Activated CD4-positive, CD25-positive, alpha-beta regulatory T cell treated with anti-CD3 and anti-CD28 coated beads, Interleukin-2, amount 50 U/mL, for 24 hours (primary cell): ENCODE data around the gene ABCA13.
"Not testable (repeated sequence)": the region's sequence is repeated elsewhere in the genome, so short reads cannot be mapped to it uniquely, and the experiment has no call there.

Experiments used
- ATAC-seq, 2 donors: fragments of 150-1000 bp; cut with Tn5 transposase; one replicate each; pipeline ENCODE4 v1.10.0; 2021; ENCODE audit warnings: mild to moderate bottlenecking in 1 of 2, moderate library complexity in 1 of 2

Gene ABCA13

DNA sequence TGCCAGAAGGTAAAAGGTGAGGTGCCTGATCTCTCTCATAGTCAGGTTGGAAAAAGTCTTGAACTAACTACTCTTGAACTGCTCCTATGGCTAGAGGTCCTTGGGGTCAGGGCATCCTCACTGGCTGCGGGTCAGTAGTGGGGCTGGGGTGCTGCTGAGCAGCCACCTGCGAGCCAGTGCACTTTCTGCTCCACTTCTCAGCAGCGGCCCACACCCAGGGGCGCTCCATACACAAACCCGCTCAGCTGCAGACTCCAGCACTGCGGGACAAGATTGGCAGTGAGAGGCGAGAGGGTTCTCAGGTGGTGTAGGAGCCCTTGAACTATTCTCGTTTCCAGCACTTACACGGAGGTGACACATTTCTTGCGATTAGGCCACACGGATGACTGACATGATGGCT is 6.0 kb downstream of the ABCA13 start:
- no peak for ATAC-seq

DNA sequence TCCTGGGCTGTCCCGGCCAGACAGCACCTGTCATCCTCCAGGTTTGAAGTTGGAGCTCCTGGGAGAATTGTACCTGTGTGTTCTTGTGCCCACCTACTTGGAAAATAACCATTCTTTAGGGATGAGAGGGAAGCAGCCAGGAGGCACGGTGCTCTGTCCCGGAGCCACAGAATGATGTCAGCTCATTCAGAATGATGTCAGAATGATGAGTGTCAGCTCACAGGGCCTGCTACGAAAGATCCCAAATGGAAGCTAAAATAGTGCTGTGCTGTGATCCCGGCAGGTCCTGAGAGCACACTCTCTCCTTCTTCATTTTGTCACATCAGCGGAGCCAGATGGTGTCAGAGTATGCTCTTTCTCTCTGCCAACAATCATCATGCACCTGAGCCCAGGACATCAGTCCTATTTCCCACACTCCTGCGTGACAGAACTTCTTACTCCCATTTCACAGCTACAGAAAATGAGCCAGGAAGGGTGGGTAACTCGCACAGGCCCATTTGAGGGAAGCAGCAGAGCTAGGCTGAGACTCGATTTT is 8.3 kb downstream of the ABCA13 start:
- ATAC-seq: no peak

DNA sequence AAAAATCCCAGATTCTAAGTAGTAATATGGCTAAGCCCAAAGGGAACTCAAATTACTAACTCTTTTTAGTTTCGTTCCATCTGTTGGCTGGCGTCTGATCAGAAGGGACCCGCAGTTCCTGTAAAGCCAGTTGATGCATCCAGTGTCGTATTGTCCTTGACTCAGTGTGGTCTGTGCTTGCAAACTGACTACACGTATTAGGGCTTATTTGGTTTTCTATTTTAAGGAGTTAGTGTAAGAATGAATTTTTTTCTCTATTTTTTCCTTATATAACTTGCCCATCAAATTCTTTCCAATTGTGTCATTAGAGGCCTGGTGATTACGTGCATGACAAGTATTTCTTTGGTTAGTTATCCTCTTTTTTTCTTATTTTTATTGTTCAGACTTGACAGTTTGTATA is 9.7 kb downstream of the ABCA13 start:
- no peak for ATAC-seq

DNA sequence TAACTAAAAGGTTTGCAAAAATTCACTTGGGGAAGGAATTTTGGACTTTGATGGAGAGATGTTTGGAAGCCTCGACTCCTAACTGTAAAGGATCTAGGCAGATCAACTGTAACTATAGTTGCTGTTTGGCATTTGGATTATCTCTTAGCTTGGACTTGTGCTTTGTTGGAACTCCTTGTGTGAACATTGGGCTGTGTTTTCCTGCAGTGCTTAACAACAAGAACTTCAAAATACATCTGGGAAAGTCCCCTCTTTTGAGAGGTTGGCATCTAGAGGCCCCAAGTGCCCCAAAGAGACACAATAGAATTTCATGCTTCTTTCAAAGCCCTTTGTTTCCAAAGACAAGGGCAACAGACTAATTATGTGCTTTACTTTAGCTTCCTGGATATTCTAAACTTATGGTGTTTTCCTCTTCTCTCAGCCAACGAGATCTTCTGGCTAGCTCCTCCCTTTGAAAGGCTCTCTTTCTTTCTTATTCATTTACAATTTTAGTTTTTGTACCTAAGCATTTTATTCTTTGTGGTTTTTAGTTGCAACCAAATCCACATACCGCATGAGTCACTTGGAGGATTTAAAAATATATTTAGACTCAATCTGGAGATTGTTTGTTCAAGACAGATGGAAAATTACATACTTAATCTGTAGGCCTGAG is 11.6 kb downstream of the ABCA13 start:
- no peak for ATAC-seq

DNA sequence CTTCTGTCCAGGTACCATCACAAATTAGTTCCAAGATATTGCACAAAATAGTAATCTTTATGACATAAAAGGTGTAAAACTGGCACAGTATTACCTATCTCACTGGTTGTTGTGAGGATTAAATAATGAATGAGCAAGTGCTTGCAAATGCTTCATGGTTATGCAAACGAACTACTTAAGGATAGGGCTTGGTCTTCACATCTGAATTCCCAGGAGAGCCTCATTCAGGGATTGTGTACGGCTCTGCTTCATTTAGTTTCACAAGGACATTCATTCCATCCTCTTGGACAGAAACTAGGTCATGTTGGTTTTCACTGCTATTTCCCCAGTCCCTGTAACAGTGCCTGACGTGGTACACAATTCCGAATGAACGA is 12.1 kb downstream of the ABCA13 start:
- ATAC-seq: no peak

DNA sequence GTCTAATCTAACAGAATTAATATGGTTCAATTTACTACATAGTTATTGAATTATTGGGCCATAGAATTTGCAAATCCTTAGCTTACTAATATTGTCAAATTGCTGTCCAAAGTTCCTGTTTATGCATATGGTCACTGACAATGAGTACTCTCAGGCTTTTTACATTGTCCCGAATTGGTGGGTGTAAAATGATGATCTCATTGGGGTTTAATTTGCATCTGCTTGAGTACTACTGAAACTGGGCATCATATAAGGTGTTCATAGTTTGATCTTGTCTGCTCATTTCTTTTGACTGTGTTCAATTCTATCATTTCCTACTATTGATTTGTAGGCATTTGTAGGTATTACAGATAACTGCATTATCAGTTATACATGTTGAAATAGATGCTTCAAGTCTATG is 12.7 kb downstream of the ABCA13 start:
- ATAC-seq: no peak

DNA sequence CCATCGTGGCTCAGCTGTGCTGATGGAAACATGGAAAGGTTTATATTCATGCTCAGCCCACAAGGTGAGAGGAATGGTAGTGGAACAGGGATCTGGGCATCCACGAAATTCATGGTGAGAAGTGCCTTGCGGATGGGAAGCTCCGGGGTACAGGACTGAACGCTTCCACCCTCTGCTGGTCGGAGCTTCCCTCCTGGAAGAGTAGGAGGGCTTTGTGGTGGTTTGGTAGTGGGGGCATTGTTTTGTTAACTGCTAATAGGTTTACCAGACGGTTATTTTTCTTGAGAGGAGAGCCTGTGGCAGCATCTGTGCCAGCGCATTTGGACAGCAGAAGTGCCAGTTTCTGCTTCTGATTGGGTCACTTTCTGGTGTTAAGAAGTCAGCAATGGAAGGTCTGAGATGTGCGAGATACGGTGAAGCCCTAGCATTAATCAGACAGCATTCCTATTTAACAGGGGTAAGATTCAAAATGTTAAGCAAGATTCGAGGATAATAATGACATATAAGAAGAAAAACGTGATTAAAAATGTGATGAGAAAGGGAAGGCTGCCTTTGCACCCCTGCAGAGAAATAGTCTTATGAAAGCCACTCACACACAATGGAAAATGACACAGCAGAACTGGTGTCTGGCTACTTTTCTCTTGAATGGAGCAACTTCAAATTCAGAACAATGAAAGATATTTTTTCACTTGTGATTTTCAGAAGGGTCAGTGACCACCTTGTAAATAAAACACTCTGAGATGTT is 17.7 kb downstream of the ABCA13 start:
- no peak for ATAC-seq

DNA sequence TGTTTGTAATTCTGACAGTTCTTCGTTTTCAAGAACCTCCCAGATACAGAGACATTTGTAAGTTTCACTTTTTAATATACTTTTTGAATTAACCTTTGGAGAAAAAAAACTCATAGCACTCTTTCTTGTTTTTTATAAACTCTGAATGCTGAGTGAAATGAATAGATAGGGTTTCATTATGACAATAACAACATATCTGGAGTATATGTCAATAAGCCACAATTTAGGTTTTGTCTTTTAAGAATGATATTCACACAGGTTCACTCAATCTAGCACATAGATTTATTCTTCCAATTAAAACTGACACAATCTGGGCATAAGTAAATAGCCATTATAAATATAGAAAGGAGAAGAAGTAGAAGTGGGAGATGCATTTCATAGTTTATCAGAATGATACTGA is 21.7 kb downstream of the ABCA13 start:
- no peak for ATAC-seq

DNA sequence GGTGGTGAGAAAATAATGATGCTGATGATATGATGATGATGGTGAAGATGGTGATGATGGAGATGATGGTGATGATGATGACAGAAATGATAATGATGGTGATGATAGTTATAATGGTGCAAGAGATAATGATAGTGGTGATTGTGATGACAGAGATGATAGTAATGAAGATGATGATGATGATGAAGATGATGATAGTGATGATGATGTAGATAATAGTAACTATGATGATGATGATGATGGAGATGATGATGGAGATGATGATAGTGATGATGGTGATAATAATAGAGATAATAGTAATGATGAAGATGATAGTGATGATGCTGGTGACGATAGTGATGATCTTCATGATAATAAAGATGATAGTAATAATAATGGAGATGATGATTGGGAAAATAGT is 22.2 kb downstream of the ABCA13 start:
- no peak for ATAC-seq

DNA sequence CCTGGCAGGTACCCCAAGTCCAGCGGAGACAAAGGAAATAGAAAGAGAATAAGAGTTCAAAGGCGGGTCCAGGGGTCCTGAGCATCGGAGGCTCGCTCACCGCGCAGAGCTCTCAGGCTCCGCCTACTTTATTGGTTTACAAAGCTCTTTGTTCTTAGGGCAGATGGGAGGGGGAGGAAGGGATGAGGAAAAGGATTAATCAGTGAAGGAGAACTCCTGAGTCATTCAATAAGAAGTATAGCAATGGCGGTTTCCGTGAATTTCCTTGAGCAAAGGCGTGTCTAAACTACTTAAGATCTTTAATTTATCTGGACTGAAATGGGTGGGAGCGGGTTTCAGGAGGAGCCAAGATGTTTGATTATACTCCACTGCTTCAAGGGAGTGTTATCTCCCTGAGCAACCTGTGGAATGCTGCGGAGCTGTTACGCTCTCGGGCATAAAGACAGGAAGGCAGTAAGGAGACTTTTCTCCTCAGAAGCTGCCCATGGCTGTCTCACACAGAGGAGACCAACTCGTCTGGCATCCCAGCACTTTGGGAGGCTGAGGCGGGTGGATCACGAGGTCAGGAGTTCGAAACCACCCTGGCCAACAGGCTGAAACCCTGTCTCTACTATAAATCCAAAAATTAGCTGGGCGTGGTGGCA is 29.8 kb downstream of the ABCA13 start:
- not testable (repeated sequence) for ATAC-seq

DNA sequence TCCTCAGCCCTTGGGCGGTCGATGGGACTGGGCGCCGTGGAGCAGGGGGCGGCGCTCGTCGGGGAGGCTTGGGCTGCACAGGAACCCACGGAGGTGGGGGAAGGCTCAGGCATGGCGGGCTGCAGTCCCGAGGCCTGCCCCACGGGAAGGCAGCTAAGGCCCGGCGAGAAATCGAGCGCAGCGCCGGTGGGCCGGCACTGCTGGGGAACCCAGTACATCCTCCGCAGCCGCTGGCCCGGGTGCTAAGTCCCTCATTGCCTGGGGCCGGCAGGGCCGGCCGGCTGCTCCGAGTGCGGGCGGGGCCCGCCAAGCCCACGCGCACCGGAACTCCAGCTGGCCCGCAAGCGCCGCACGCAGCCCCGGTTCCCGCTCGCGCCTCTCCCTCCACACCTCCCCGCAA is 31.7 kb downstream of the ABCA13 start:
- ATAC-seq: not testable (repeated sequence)

DNA sequence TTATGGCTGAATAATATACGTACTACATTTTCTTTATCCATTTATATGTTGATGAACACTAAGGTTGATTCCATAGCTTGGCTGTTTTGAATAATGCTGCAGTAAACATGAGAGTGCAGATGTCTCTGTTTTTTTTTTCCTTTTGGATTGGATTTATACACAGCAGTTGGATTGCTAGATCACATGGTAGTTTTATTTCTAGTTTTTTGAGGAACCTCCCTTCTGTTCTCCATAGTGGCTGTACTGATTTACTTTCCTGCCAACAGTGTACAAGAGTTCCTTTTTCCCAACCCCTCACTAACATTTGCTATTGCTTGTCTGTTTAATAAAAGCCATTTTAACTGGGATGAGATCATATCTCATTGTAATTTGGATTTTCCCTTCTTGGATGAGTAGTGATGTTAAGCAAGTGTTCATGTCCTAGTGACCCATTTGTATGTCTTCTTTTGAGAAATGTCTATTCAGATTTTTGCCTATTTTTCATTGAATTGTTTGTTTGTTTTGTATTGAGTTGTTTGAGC is 36.0 kb downstream of the ABCA13 start:
- ATAC-seq: no peak

DNA sequence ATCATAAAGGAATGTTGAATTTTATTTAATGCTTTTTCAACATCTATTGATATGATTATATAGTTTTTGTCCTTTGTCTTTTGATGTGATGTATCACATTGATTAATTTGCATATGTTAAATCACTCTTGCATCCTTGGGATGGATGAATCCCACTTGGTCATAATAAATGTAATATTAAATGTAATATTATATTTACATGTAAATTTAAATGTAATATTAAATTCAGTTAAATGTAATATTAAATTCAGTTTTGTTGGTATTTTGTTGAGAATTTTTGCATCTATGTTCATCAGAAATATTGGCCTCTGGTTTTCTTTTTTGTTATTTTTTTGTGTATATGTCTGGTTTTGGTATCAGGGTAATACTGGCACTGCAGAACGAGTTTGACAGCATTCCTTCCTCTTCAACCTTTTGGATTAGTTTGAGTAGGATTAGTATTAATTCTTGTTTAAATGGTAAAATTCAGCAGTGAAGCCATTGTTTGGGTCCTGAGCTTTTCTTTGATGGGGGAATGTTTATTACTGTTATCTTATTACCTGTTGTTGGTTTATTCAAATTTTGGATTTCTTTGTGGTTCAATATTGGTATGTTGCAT is 37.8 kb downstream of the ABCA13 start:
- ATAC-seq: no peak

DNA sequence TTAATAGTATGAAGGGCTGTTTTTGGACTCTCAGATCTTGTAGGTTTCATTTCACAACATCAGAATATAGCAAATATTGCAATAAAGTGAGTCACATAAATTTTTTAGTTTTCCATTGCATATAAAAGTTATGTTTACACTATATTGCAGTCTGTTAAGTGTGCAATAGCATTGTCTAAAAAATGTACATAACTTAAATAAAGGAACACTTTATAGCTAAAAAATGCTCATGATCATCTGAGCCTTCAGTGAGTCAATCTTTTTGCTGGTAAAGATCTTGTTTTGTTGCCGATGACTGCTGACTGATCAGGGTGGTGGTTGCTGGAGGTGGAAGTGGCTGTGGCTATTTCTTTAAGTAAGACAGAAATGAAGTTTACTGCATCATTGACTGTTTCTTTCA is 42.0 kb downstream of the ABCA13 start:
- no peak for ATAC-seq

DNA sequence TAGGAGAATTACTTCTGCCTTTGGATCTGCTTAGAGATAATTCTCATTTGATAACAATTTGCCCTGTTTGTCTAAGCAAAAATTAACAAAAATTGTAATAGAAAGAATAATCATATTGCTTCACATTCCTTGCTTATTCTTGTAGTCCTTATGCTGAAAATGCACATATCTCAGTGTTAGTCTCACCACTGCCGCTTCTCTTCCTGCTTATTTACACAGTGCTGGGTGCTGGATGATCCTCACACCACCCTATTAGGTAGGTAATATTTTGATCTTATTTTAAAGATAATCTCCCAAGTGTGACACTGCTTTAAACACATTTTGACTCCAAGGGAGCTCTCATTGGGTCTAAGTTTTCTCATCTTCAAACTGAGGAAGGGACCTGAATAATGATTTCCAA is 46.0 kb downstream of the ABCA13 start:
- no peak for ATAC-seq

DNA sequence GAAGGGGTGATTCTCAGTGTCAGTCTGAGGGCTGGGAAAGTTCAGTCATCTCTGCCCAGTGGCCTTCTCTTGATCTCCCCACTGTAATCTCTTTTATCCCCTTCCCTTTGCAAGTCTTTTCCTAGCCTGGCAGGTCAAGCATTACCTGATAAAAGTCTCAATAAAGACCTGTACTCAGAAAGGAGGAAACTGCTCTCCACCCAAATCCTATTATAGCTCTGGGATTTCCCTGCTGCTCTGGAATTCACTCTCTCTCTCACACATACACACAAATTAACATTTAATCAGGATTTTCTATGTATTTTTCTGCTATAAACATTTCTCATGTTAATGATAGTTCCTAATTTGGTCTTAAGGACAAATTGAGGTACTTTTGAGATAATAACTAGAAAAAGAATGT is 46.5 kb downstream of the ABCA13 start:
- ATAC-seq: no peak

DNA sequence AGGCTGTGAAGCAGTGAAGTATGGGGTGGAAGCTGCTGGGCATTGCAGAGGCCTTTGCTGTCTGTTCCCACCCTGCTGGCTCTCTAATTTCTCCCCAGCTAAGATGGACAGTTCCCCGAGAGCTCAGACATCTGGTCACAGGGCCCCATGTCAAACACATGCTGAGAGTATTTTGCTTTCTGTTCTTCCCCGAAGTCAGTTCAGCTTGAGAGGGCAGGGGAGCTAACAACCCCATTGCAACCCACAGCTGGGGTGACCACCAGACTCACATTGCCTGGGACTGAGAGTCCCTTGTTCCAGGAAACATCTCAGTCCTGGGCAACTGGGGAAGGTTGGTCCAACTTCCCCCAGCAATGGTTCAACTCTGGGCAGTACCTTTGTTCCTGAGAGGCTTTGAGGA is 52.8 kb downstream of the ABCA13 start:
- no peak for ATAC-seq

DNA sequence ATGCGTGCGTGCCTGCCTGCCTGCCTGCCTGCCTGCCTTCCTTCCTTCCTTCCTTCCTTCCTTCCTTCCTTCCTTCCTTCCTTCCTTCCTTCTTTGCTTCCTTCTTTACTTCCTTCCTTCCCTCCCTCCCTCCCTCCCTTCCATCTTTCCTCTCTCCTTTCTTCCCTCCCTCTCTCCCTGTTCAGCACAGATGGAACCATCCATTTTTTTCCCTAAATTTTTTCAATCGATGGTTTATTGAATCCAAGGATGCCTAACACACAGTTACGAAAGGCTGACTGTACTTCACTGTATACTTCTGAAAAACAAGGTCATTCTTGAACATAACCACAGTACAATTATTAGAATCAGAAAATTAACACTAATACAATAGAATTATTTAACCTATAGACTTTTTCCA is 53.8 kb downstream of the ABCA13 start:
- ATAC-seq: no peak

DNA sequence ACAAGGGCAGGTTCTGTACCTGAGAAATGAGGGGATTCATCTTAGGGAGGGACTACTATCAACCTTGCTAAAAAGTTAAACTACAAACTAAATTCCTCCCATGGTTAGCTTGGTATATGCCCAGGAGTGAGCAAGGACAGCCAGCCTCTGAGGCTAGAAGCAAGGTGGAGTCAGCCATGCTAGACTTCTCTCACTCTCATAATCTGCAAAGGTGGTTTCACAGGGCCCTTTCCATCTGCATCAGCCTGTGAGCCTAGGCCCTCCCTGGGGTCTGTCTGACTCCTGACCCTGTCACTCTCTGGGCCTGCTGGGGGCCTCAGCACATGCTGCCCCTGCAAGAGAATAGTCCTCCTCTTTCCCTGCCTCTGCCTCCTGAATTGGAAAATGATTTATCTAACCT is 66.1 kb downstream of the ABCA13 start:
- no peak for ATAC-seq

DNA sequence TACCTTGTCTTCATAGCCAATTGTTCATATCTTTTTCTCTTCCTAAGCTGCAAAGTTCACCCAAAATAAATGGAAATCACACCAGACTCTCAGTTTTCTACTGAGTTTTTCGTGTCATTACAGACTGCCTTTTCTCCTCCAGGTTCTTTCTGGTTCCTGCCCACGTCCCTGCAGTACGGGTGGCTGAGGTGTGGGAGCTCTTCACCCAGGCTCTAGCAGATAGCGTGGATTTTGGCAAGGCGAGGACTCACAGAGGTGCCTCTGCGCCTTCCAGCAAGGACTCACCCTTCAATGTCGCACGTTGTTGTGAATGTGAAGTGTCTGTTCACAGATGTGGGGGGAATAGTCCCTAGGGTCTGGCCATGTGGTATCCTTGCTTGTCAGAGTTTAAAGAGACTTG is 71.6 kb downstream of the ABCA13 start:
- no peak for ATAC-seq

DNA sequence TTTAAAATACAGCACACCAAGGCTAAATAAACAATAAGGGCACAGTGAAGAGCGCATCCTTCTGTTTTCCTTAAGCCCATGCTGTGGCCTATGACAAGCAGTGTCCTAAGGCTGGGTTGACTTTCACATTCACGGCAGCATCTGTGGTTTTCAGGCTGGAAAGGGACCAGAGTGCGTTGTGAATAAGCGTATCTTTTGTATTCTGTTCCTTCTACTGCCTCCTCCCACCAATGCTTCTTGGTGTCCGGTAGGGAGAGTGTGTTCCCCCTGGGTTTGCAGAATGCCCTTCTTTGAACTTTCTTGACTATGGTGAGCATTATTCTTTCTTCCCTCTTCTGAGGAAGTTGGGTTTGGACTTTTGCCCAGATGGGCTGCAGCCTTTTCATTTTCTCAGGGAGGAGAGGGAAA is 73.6 kb downstream of the ABCA13 start:
- no peak for ATAC-seq

DNA sequence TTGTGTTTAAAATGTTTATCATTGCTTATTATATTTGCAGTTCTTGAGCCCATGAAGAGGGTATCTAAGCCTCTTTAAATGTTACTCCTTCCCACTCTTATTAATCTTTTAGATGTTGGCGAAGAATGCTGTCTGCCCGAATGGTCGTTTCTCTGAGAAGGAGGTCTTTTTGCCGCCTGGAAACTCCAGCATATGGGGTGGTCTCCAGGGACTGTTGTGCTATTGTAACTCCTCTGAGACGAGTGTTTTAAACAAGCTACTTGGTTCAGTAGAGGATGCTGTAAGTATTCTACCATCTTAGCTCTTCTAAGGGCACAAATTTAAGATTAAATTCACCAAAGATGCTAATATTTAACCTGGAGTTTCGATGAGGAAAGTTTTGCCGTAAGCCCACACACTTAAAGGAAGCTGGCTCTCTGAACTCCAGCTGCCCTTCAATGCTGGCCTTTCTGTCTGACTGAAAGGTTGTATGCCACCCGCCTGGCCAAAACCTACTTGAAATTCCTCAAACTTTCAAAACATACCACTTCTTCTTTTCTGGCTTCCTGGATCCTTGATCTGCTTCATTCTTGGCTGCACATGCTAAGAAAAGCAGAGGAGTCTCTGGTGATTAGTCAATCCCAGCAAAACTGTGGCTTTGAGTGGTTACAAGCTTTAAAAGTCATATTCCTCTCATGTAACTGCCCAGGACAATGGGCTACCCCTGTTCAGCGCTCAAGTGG is 74.7 kb downstream of the ABCA13 start:
- no peak for ATAC-seq

DNA sequence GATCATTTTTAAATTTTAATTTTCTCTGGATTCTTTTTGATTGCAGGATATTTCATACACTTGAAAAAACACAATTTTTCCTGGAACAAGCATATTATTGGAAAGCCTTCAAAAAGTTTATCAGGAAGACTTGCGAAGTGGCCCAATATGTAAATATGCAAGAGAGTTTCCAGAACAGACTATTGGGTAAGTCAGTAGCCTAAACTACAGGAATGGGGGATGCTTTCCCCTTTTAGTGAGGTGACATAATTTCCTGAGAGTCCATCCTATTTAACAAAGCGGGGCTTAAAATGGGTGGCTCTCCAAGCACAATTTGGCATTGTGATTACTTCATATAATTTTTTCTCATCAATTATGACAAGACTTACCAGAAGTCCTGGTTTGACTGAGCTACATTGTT is 77.9 kb downstream of the ABCA13 start:
- ATAC-seq: no peak
